HG03025 (cell line): Measurements from ENCODE around the gene FKBP15.
"Not testable (repeated sequence)": the region's sequence is repeated elsewhere in the genome, so short reads cannot be mapped to it uniquely, and the experiment has no call there.

Source experiments
- ATAC-seq: cut with Tn5 transposase; IDR thresholded peaks from one replicate; pipeline ENCODE4 v1.9.1; 2021; ENCODE audit warnings: mild to moderate bottlenecking, moderate library complexity; ENCODE audit not compliant: unreplicated experiment, low FRiP score

Gene FKBP15

GRCh38 chr9:113150670-113151611, 70.1 kb downstream of the FKBP15 start, which contains the start of gene SLC31A2:
Gene SLC31A2 (plus strand): TSS chr9:113151007. CDS start chr9:113151075, 68 bp downstream.
- ATAC-seq = peak; percentile 93

- ATAC-seq = not testable (repeated sequence)
Measured at GRCh38 chr9:113149561-113149960, 71.5 kb downstream of the FKBP15 start.

- no peak for ATAC-seq
Measured at GRCh38 chr9:113148781-113149510, 72.1 kb downstream of the FKBP15 start.

- ATAC-seq = no peak
Measured at GRCh38 chr9:113148372-113148705, 72.7 kb downstream of the FKBP15 start.

GRCh38 chr9:113143432-113144227, 77.4 kb downstream of the FKBP15 start:
- no peak for ATAC-seq

- ATAC-seq = not testable (repeated sequence)
Measured at GRCh38 chr9:113140896-113141295, 80.2 kb downstream of the FKBP15 start.

- ATAC-seq = no peak
Measured at GRCh38 chr9:113139953-113140352, 81.1 kb downstream of the FKBP15 start.

GRCh38 chr9:113139225-113139829, 81.8 kb downstream of the FKBP15 start:
- no peak for ATAC-seq

GRCh38 chr9:113138760-113139159, 82.3 kb downstream of the FKBP15 start:
- ATAC-seq = no peak

GRCh38 chr9:113137196-113138168, 83.6 kb downstream of the FKBP15 start:
- ATAC-seq = no peak

- no peak for ATAC-seq
Measured at GRCh38 chr9:113131689-113132151, 89.4 kb downstream of the FKBP15 start.

GRCh38 chr9:113129884-113130283, 91.2 kb downstream of the FKBP15 start:
- ATAC-seq = no peak

GRCh38 chr9:113129466-113129865, 91.6 kb downstream of the FKBP15 start:
- ATAC-seq = no peak

GRCh38 chr9:113125386-113126035, 95.6 kb downstream of the FKBP15 start:
- ATAC-seq = no peak

GRCh38 chr9:113118829-113119228, 102.2 kb downstream of the FKBP15 start:
- ATAC-seq = not testable (repeated sequence)
